CD4-positive, alpha-beta T cell treated with Interleukin-15 for 1 hour (primary cell): ENCODE data around the gene CHSY1.
"Not testable (repeated sequence)": the region's sequence is repeated elsewhere in the genome, so short reads cannot be mapped to it uniquely, and the experiment has no call there.

Source experiments
- DNase-seq: peaks from one replicate; pipeline ENCODE4 v3.0.0-alpha.2; 2020

Gene CHSY1

GRCh38 chr15:101244036-101244781 lies 7.6 kb downstream of the CHSY1 start:
- DNase-seq = no peak

- DNase-seq = no peak
Measured at GRCh38 chr15:101243420-101243819, 8.4 kb downstream of the CHSY1 start.

GRCh38 chr15:101242999-101243336 lies 8.9 kb downstream of the CHSY1 start:
- DNase-seq = no peak

- DNase-seq = peak; percentile 69
Measured at GRCh38 chr15:101242160-101242998, 9.5 kb downstream of the CHSY1 start.

- DNase-seq = no peak
Measured at GRCh38 chr15:101240358-101240757, 11.5 kb downstream of the CHSY1 start.

GRCh38 chr15:101239724-101240136 lies 12.1 kb downstream of the CHSY1 start:
- no peak for DNase-seq

GRCh38 chr15:101237251-101237650 lies 14.6 kb downstream of the CHSY1 start:
- DNase-seq = no peak

GRCh38 chr15:101233651-101234280 lies 18.1 kb downstream of the CHSY1 start:
- no peak for DNase-seq

- DNase-seq = no peak
Measured at GRCh38 chr15:101232677-101233076, 19.2 kb downstream of the CHSY1 start.

GRCh38 chr15:101228313-101228712 lies 23.5 kb downstream of the CHSY1 start:
- no peak for DNase-seq

GRCh38 chr15:101225658-101226057 lies 26.2 kb downstream of the CHSY1 start:
- no peak for DNase-seq

GRCh38 chr15:101221902-101222301 lies 29.9 kb downstream of the CHSY1 start:
- DNase-seq = no peak

- no peak for DNase-seq
Measured at GRCh38 chr15:101220060-101220459, 31.8 kb downstream of the CHSY1 start.

GRCh38 chr15:101219441-101219840 lies 32.4 kb downstream of the CHSY1 start:
- DNase-seq = no peak

GRCh38 chr15:101217446-101217845 lies 34.4 kb downstream of the CHSY1 start:
- DNase-seq = no peak

- DNase-seq = no peak
Measured at GRCh38 chr15:101216100-101216499, 35.7 kb downstream of the CHSY1 start.

GRCh38 chr15:101215681-101216080 lies 36.2 kb downstream of the CHSY1 start:
- DNase-seq = no peak

GRCh38 chr15:101214435-101215097 lies 37.3 kb downstream of the CHSY1 start:
- not testable (repeated sequence) for DNase-seq

GRCh38 chr15:101213570-101213969 lies 38.3 kb downstream of the CHSY1 start:
- no peak for DNase-seq

GRCh38 chr15:101213147-101213546 lies 38.7 kb downstream of the CHSY1 start:
- DNase-seq = no peak

GRCh38 chr15:101211897-101212296 lies 40.0 kb downstream of the CHSY1 start:
- DNase-seq = no peak

- no peak for DNase-seq
Measured at GRCh38 chr15:101210466-101210865, 41.4 kb downstream of the CHSY1 start.

- no peak for DNase-seq
Measured at GRCh38 chr15:101210058-101210457, 41.8 kb downstream of the CHSY1 start.
